ENCODE results near the gene PHACTR3. TPM values are rescaled to one million over a fixed set of nuclear protein-coding genes. Genes with fewer than 3 reads are reported as not detected.
A peak's percentile ranks its signal among the peaks of the same experiment; 100 is the strongest.
"Not testable (repeated sequence)": the region's sequence is repeated elsewhere in the genome, so short reads cannot be mapped to it uniquely, and the experiment has no call there.

PHACTR3 gene
- polyA plus RNA-seq, 1 donor (not counting 4 experiments of a cell fraction or from before 2014, with no cell fraction given), result 2.6 TPM

- no peak overlapping the region for H2AFZ ChIP-seq (ENCODE audit: control insufficient read depth, low read length)
- H3K4me3 ChIP-seq (ENCODE audit: control insufficient read depth in 2 of 3, extremely low read depth in 1 of 3, insufficient read depth in 2 of 3, low read depth in 1 of 3, low read length in 3 of 3), result no peak overlapping the region
- H3K4me2 ChIP-seq (ENCODE audit: control insufficient read depth, extremely low read depth, insufficient read depth, low read depth, low read length), result no peak overlapping the region
- H3K9me3 ChIP-seq (ENCODE audit: control insufficient read depth, low read depth, low read length), result no peaks in the 10 kb centered on the region
- FAIRE-seq (no peak), DNase-seq (ENCODE audit: low read depth, low spot score) (no peak)
- no peak overlapping the region for H3K27ac ChIP-seq (ENCODE audit: control insufficient read depth, insufficient read depth, low read length)
- no peaks in the 10 kb centered on the region for H3K36me3 ChIP-seq (ENCODE audit: control insufficient read depth in 2 of 2, extremely low read depth in 1 of 2, insufficient read depth in 2 of 2, low read length in 2 of 2)
- peaks cover 5% of the 10 kb centered on the region for H3K4me1 ChIP-seq (ENCODE audit: control insufficient read depth, extremely low read depth, insufficient read depth, low read length)
- no peaks in the 10 kb centered on the region for H3K9me1 ChIP-seq (ENCODE audit: control insufficient read depth, extremely low read depth, insufficient read depth, low read length)
- TF ChIP-seq CTCF (optimal IDR thresholded peaks at IDR 0.05 in 1 of 3, IDR thresholded peaks at IDR 0.05 in 1 of 3, conservative IDR thresholded peaks at IDR 0.05 in 1 of 3; ENCODE audit: extremely low read depth in 1 of 3, insufficient read depth in 2 of 3, low read length in 3 of 3) (no peak), EZH2 (IDR thresholded peaks at IDR 0.05; ENCODE audit: low read length) (no peak)
- no peak overlapping the region for H3K9ac ChIP-seq (ENCODE audit: control insufficient read depth, extremely low read depth, insufficient read depth, low read length)
- H4K20me1 ChIP-seq (ENCODE audit: control insufficient read depth, extremely low read depth, insufficient read depth, low read length), result no peaks in the 10 kb centered on the region
- no peaks in the 10 kb centered on the region for H3K27me3 ChIP-seq (ENCODE audit: control insufficient read depth, extremely low read depth, insufficient read depth, low read length)
- no peaks in the 10 kb centered on the region for H3K79me2 ChIP-seq (ENCODE audit: control insufficient read depth, insufficient read depth, low read length)
- dilution Hi-C loops (cut with MboI; ENCODE audit: extremely low pct_ligation_motif_present, low sequenced_read_pairs), result no loop called here
Measured at GRCh38 chr20:59848182-59848581, 243.8 kb downstream of the PHACTR3 start.

GRCh38 chr20:59850018-59850641 lies 245.8 kb downstream of the PHACTR3 start:
- H3K9ac ChIP-seq (ENCODE audit: control insufficient read depth, extremely low read depth, insufficient read depth, low read length), result no peak overlapping the region
- no peak for FAIRE-seq
- peaks cover 5% of the 10 kb centered on the region for H3K4me1 ChIP-seq (ENCODE audit: control insufficient read depth, extremely low read depth, insufficient read depth, low read length)
- H3K36me3 ChIP-seq (ENCODE audit: control insufficient read depth in 2 of 2, extremely low read depth in 1 of 2, insufficient read depth in 2 of 2, low read length in 2 of 2), result no peaks in the 10 kb centered on the region
- dilution Hi-C loops (cut with MboI; ENCODE audit: extremely low pct_ligation_motif_present, low sequenced_read_pairs), result no loop called here
- no peaks in the 10 kb centered on the region for H3K79me2 ChIP-seq (ENCODE audit: control insufficient read depth, insufficient read depth, low read length)
- H3K9me3 ChIP-seq (ENCODE audit: control insufficient read depth, low read depth, low read length), result no peaks in the 10 kb centered on the region
- no peak overlapping the region for H3K4me3 ChIP-seq (ENCODE audit: control insufficient read depth in 2 of 3, extremely low read depth in 1 of 3, insufficient read depth in 2 of 3, low read depth in 1 of 3, low read length in 3 of 3)
- no peaks in the 10 kb centered on the region for H4K20me1 ChIP-seq (ENCODE audit: control insufficient read depth, extremely low read depth, insufficient read depth, low read length)
- TF ChIP-seq CTCF (optimal IDR thresholded peaks at IDR 0.05 in 1 of 3, IDR thresholded peaks at IDR 0.05 in 1 of 3, conservative IDR thresholded peaks at IDR 0.05 in 1 of 3; ENCODE audit: extremely low read depth in 1 of 3, insufficient read depth in 2 of 3, low read length in 3 of 3) (peak in 2 of 3 experiments; percentile 49 to 64), EZH2 (IDR thresholded peaks at IDR 0.05; ENCODE audit: low read length) (no peak)
- no peak for DNase-seq (ENCODE audit: low read depth, low spot score)
- no peak overlapping the region for H3K27ac ChIP-seq (ENCODE audit: control insufficient read depth, insufficient read depth, low read length)
- H3K4me2 ChIP-seq (ENCODE audit: control insufficient read depth, extremely low read depth, insufficient read depth, low read depth, low read length), result no peak overlapping the region
- no peaks in the 10 kb centered on the region for H3K27me3 ChIP-seq (ENCODE audit: control insufficient read depth, extremely low read depth, insufficient read depth, low read length)
- no peaks in the 10 kb centered on the region for H3K9me1 ChIP-seq (ENCODE audit: control insufficient read depth, extremely low read depth, insufficient read depth, low read length)
- H2AFZ ChIP-seq (ENCODE audit: control insufficient read depth, low read length), result no peak overlapping the region

- H3K27ac ChIP-seq (ENCODE audit: control insufficient read depth, insufficient read depth, low read length); H2AFZ ChIP-seq (ENCODE audit: control insufficient read depth, low read length); H4K20me1 ChIP-seq (ENCODE audit: control insufficient read depth, extremely low read depth, insufficient read depth, low read length); H3K4me3 ChIP-seq (ENCODE audit: control insufficient read depth in 2 of 3, extremely low read depth in 1 of 3, insufficient read depth in 2 of 3, low read depth in 1 of 3, low read length in 3 of 3); H3K9ac ChIP-seq (ENCODE audit: control insufficient read depth, extremely low read depth, insufficient read depth, low read length); H3K36me3 ChIP-seq (ENCODE audit: control insufficient read depth in 2 of 2, extremely low read depth in 1 of 2, insufficient read depth in 2 of 2, low read length in 2 of 2); H3K79me2 ChIP-seq (ENCODE audit: control insufficient read depth, insufficient read depth, low read length); H3K4me2 ChIP-seq (ENCODE audit: control insufficient read depth, extremely low read depth, insufficient read depth, low read depth, low read length); dilution Hi-C loops (cut with MboI; ENCODE audit: extremely low pct_ligation_motif_present, low sequenced_read_pairs); H3K4me1 ChIP-seq (ENCODE audit: control insufficient read depth, extremely low read depth, insufficient read depth, low read length); H3K27me3 ChIP-seq (ENCODE audit: control insufficient read depth, extremely low read depth, insufficient read depth, low read length); DNase-seq (ENCODE audit: low read depth, low spot score); H3K9me1 ChIP-seq (ENCODE audit: control insufficient read depth, extremely low read depth, insufficient read depth, low read length); FAIRE-seq; H3K9me3 ChIP-seq (ENCODE audit: control insufficient read depth, low read depth, low read length): not testable (repeated sequence)
Measured at GRCh38 chr20:59856526-59856925, 252.2 kb downstream of the PHACTR3 start.

- H2AFZ ChIP-seq (ENCODE audit: control insufficient read depth, low read length); H3K4me1 ChIP-seq (ENCODE audit: control insufficient read depth, extremely low read depth, insufficient read depth, low read length); H3K9me3 ChIP-seq (ENCODE audit: control insufficient read depth, low read depth, low read length); H3K9me1 ChIP-seq (ENCODE audit: control insufficient read depth, extremely low read depth, insufficient read depth, low read length); H3K79me2 ChIP-seq (ENCODE audit: control insufficient read depth, insufficient read depth, low read length); H3K27me3 ChIP-seq (ENCODE audit: control insufficient read depth, extremely low read depth, insufficient read depth, low read length); H3K36me3 ChIP-seq (ENCODE audit: control insufficient read depth in 2 of 2, extremely low read depth in 1 of 2, insufficient read depth in 2 of 2, low read length in 2 of 2); H3K4me3 ChIP-seq (ENCODE audit: control insufficient read depth in 2 of 3, extremely low read depth in 1 of 3, insufficient read depth in 2 of 3, low read depth in 1 of 3, low read length in 3 of 3); H3K27ac ChIP-seq (ENCODE audit: control insufficient read depth, insufficient read depth, low read length); FAIRE-seq; dilution Hi-C loops (cut with MboI; ENCODE audit: extremely low pct_ligation_motif_present, low sequenced_read_pairs); H3K9ac ChIP-seq (ENCODE audit: control insufficient read depth, extremely low read depth, insufficient read depth, low read length); DNase-seq (ENCODE audit: low read depth, low spot score); H4K20me1 ChIP-seq (ENCODE audit: control insufficient read depth, extremely low read depth, insufficient read depth, low read length); H3K4me2 ChIP-seq (ENCODE audit: control insufficient read depth, extremely low read depth, insufficient read depth, low read depth, low read length): not testable (repeated sequence)
Measured at GRCh38 chr20:59856941-59857340, 252.6 kb downstream of the PHACTR3 start.
